Measurements from ENCODE around the gene PPFIA3. TPM values are rescaled to one million over a fixed set of nuclear protein-coding genes. Genes with fewer than 3 reads are reported as not detected.

The PPFIA3 gene
- total and polyA plus RNA-seq, 4 donors = 1.5 to 4.6 (median 2.4) TPM

GRCh38 chr19:49130325-49130724 lies 11.0 kb downstream of the PPFIA3 start:
- Histone ChIP-seq H3K9me3 (ENCODE audit: control insufficient read depth in 4 of 4, low read length in 3 of 4) (no peaks in the 10 kb centered on the region), H3K4me1 (ENCODE audit: control insufficient read depth in 4 of 4, insufficient read depth in 4 of 4, low read length in 3 of 4) (peaks cover 0 to 16% (median 11%) of the 10 kb centered on the region in 4 donors), H3K9ac (ENCODE audit: low read depth in 1 of 2, low read length in 2 of 2) (no peak overlapping the region), H3K4me3 (ENCODE audit: low read depth in 1 of 3, low read length in 3 of 3) (no peak overlapping the region), H3K36me3 (ENCODE audit: control insufficient read depth in 4 of 4, insufficient read depth in 3 of 4, low read depth in 1 of 4, low read length in 3 of 4) (no peaks in the 10 kb centered on the region), H3K27me3 (ENCODE audit: control insufficient read depth in 4 of 4, insufficient read depth in 4 of 4, low read length in 3 of 4) (peaks cover 0 to 8% (median 0%) of the 10 kb centered on the region in 4 donors), H3K27ac (ENCODE audit: low read depth in 1 of 2, low read length in 2 of 2) (no peak overlapping the region)
- DNase-seq (ENCODE audit: low spot score) = no peak
- no peak for TF ChIP-seq FOXA1 (IDR thresholded peaks at IDR 0.05)
- no peak for TF ChIP-seq ZBTB33 (IDR thresholded peaks at IDR 0.05)
- TF ChIP-seq NR2F2 (IDR thresholded peaks at IDR 0.05) = no peak
- no peak for TF ChIP-seq RAD21 (IDR thresholded peaks at IDR 0.05)
- TF ChIP-seq TAF1 (conservative IDR thresholded peaks at IDR 0.05) = no peak
- TF ChIP-seq REST (IDR thresholded peaks at IDR 0.05) = no peak
- no peak for TF ChIP-seq HNF4G (IDR thresholded peaks at IDR 0.05)
- no peak for TF ChIP-seq GABPA (IDR thresholded peaks at IDR 0.05 in 1 of 2, conservative IDR thresholded peaks at IDR 0.05 in 1 of 2)
- 93% methylated on average over 24 of the region's 24 CpGs for WGBS

GRCh38 chr19:49132974-49133609 lies 13.7 kb downstream of the PPFIA3 start:
- H3K9ac ChIP-seq (ENCODE audit: low read depth in 1 of 2, low read length in 2 of 2) = no peak overlapping the region
- H3K27ac ChIP-seq (ENCODE audit: low read depth in 1 of 2, low read length in 2 of 2) = no peak overlapping the region
- H3K4me1 ChIP-seq (ENCODE audit: control insufficient read depth in 4 of 4, insufficient read depth in 4 of 4, low read length in 3 of 4) = peaks cover 0 to 11% (median 7%) of the 10 kb centered on the region in 4 donors
- H3K9me3 ChIP-seq (ENCODE audit: control insufficient read depth in 4 of 4, low read length in 3 of 4) = no peaks in the 10 kb centered on the region
- no peaks in the 10 kb centered on the region for H3K36me3 ChIP-seq (ENCODE audit: control insufficient read depth in 4 of 4, insufficient read depth in 3 of 4, low read depth in 1 of 4, low read length in 3 of 4)
- TF ChIP-seq RAD21 (IDR thresholded peaks at IDR 0.05) (no peak), YY1 (IDR thresholded peaks at IDR 0.05) (no peak), GABPA (IDR thresholded peaks at IDR 0.05 in 1 of 2, conservative IDR thresholded peaks at IDR 0.05 in 1 of 2) (no peak), EGR1 (IDR thresholded peaks at IDR 0.05; ENCODE audit: low read depth in 2 of 2) (no peak), CTCF (IDR thresholded peaks at IDR 0.05; ENCODE audit: low read depth, low read length, missing input control) (no peak), NR2F2 (IDR thresholded peaks at IDR 0.05) (no peak), MAX (IDR thresholded peaks at IDR 0.05) (no peak), TAF1 (conservative IDR thresholded peaks at IDR 0.05) (no peak), HNF4A (conservative IDR thresholded peaks at IDR 0.05) (no peak), HNF4G (IDR thresholded peaks at IDR 0.05) (no peak), ZBTB33 (IDR thresholded peaks at IDR 0.05) (no peak)
- peaks cover 0 to 8% (median 0%) of the 10 kb centered on the region in 4 donors for H3K27me3 ChIP-seq (ENCODE audit: control insufficient read depth in 4 of 4, insufficient read depth in 4 of 4, low read length in 3 of 4)
- 21% methylated on average over 49 of the region's 49 CpGs for WGBS
- peak overlapping the region in 1 of 3 donors; percentile 19 for H3K4me3 ChIP-seq (ENCODE audit: low read depth in 1 of 3, low read length in 3 of 3)
- peak; percentile 37 for DNase-seq (ENCODE audit: low spot score)

All from liver (tissue), 9 donors.